Adipocyte (in vitro differentiated cells): ENCODE results near the gene RSPH1.

ENCODE experiments used
- DNase-seq: peaks from one replicate; pipeline ENCODE4 v3.0.0-alpha.2; 2015; ENCODE audit warnings: low read depth
- H3K27me3 ChIP-seq: replicated peaks from 2 replicates; pipeline ENCODE4 v1.7.0; 2013; ENCODE audit warnings: mild to moderate bottlenecking, low read length, moderate library complexity; ENCODE audit not compliant: control insufficient read depth, insufficient read depth
- H3K36me3 ChIP-seq: 2 replicates; pipeline ENCODE4 v1.7.0; 2013; ENCODE audit warnings: low read length, mild to moderate bottlenecking, moderate library complexity; ENCODE audit not compliant: control insufficient read depth, insufficient read depth, severe bottlenecking
- H3K4me1 ChIP-seq: 2 replicates; pipeline ENCODE4 v1.7.0; 2013; ENCODE audit warnings: mild to moderate bottlenecking, low read length, moderate library complexity; ENCODE audit not compliant: control insufficient read depth, insufficient read depth
- H3K4me3 ChIP-seq: 2 replicates; pipeline ENCODE4 v1.7.0; 2013; ENCODE audit warnings: mild to moderate bottlenecking, low read length, moderate library complexity
- H3K9ac ChIP-seq: 2 replicates; pipeline ENCODE4 v1.7.0; 2013; ENCODE audit warnings: mild to moderate bottlenecking, low read length, moderate library complexity
- H3K9me3 ChIP-seq: 2 replicates; pipeline ENCODE4 v1.7.0; 2013; ENCODE audit warnings: mild to moderate bottlenecking, low read length, moderate library complexity; ENCODE audit not compliant: control insufficient read depth

Gene RSPH1

DNA sequence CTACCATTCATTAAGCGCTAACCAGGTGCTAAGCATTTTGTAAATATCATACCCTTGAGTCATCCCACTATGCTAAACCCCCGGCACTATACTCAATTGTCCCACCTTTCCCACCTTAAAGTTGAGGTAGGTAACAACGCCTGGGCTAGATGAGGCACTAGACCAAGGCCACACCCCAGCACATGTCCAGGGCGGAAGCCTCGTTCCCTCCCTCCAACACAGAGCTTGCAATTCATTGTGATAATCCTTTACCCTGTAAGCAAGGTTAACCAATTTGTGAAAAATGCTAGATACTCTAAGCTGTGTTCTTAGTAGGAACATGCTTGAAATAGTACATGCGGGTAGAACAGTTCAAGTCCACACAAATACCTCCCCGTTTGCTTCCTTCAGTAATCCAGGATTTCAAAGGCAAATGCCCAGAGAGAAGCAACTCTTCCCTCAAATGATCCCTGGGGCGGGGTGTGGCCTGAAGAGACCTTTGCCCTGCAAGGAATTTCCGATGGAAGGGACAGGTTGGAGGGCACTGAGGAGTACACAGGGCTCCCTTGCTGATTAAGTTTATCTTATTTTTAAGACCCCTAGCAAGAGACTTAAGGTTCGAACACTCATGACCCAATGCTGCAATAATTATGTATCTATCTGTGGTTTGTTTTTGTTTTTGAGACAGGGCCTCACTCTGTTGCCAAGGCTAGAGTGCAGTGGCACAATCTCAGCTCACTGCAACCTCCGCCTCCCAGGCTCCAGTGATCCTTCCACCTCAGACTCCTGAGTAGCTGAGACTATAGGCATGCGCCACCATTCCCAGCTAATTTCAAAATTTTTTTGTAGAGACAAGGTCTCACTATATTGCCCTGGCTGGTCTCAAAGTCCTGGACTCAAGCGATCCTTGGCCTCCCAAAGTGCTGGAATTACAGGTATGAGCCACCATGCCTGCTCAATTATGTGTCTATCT is 2.6 kb downstream of the RSPH1 start:
- Histone ChIP-seq H3K4me3 (no peak overlapping the region), H3K36me3 (no peaks in the 10 kb centered on the region), H3K9ac (no peak overlapping the region), H3K4me1 (peaks cover 9% of the 10 kb centered on the region), H3K27me3 (peaks cover 8% of the 10 kb centered on the region), H3K9me3 (no peaks in the 10 kb centered on the region)
- no peak for DNase-seq

- no peak for DNase-seq
- H3K4me3 ChIP-seq = no peak overlapping the region
- peaks cover 9% of the 10 kb centered on the region for H3K4me1 ChIP-seq
- H3K27me3 ChIP-seq = peaks cover 9% of the 10 kb centered on the region
- H3K36me3 ChIP-seq = no peaks in the 10 kb centered on the region
- H3K9me3 ChIP-seq = no peaks in the 10 kb centered on the region
- no peak overlapping the region for H3K9ac ChIP-seq
Observed at GRCh38 chr21:42492201-42492600, 3.8 kb downstream of the RSPH1 start.

DNA sequence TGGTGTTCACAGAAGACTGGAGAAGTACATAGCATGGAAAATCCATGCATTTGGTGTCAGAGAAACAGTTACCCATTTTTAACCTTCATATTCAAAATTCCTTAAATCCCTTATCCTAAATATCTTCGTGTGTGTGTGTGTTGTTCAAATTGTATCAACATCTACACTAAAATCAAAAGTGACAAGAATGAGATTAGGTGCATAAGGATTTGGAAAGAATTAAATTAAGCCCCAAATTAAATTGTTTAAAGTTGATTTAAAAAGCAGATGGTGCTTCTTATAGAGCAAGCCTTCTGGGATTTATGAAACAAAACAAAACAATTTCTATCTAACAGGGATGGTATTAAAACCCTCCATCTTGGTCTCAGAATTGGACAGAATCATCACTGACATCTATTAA is 4.7 kb downstream of the RSPH1 start:
- Histone ChIP-seq H3K36me3 (no peaks in the 10 kb centered on the region), H3K9me3 (no peaks in the 10 kb centered on the region), H3K9ac (no peak overlapping the region), H3K4me3 (no peak overlapping the region), H3K27me3 (peaks cover 18% of the 10 kb centered on the region), H3K4me1 (peaks cover 4% of the 10 kb centered on the region)
- DNase-seq = no peak

DNA sequence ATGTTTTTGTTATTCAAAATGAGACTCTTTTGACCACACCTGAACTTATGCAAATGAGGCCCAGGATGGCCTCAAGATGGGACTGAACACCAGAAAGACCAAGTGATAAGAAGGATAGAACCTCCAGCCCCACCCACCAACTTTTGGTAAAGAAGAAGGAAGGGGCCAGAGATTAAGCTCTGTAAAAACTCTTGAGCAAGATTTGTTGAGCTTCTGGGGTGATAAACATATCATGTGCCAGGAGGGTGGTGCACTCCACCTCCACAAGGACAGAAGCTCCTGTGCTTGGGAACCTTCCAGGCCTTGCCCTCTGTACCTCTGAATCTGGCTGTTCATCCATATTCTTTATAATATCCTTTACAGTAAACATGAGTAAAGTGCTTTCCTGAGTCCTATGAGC is 5.3 kb downstream of the RSPH1 start:
- Histone ChIP-seq H3K4me1 (peaks cover 4% of the 10 kb centered on the region), H3K27me3 (peaks cover 24% of the 10 kb centered on the region), H3K9ac (no peak overlapping the region), H3K36me3 (no peaks in the 10 kb centered on the region), H3K4me3 (no peak overlapping the region), H3K9me3 (no peaks in the 10 kb centered on the region)
- no peak for DNase-seq

DNA sequence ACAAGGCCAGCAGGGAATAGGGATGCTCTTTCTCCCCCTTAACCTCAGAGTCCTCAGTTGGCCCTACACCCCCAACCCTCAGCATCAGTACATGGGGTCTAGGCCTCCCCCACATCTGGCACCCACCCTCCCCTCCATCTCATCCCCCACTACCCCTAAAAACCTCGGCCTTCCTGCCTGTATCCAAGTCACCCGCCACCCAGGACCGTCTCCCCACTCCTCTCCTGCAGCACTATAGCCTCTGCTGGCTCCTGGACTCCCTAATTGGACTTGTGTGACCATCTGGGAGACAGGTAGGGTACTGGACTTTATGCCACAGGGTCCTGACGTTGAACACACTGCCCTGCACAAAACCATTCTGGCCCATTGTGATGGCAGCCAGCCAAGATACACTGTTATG is 6.0 kb downstream of the RSPH1 start:
- no peak overlapping the region for H3K4me3 ChIP-seq
- H3K9ac ChIP-seq = no peak overlapping the region
- no peaks in the 10 kb centered on the region for H3K36me3 ChIP-seq
- H3K27me3 ChIP-seq = peaks cover 30% of the 10 kb centered on the region
- H3K9me3 ChIP-seq = no peaks in the 10 kb centered on the region
- DNase-seq = no peak
- no peaks in the 10 kb centered on the region for H3K4me1 ChIP-seq

DNA sequence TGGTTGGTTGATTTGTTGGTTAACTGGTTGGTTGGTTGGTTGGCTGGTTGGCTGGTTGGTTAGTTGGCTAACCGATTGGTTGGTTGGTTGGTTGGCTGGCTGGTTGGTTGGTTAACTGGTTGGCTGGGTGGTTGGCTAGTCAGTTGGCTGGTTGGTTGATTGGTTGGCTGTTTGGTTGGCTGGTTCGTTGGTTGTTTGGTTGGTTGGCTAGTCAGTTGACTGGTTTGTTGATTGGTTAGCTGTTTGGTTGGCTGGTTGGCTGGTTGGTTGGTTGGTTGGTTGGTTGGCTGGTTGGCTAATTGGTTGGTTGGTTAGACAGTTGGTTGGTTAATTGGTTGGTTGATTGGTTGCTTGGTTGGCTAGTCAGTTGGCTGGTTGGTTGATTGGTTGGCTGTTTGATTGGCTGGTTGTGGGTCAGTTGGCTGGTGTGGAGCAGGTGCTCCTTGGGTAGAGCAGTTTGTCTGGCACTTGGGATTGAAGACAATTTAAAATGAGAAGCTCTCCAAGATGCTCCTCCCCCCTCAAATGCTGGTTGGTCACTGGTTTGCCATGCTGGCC is 6.9 kb downstream of the RSPH1 start:
- Histone ChIP-seq H3K4me1 (no peaks in the 10 kb centered on the region), H3K36me3 (no peaks in the 10 kb centered on the region), H3K9me3 (no peaks in the 10 kb centered on the region), H3K27me3 (peaks cover 33% of the 10 kb centered on the region), H3K9ac (no peak overlapping the region), H3K4me3 (no peak overlapping the region)
- DNase-seq = no peak

DNA sequence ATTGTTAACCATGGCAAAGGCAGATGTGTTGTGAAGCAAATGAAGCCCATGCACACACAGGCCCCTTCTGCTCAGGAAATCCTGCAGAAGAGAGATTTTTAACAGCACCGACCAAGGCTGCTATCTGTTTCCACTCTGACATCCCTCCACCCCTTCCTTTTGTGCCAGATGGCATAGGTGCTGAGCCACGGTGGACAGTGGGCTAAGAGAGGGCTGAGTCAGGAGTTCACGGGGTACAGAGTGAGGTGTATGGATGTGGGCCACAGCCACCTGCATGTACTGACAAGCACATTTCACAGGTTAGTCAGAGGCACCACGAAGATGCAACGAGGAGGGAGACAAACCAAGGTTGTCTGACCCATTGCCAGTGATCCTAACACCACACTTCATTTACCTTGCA is 9.5 kb downstream of the RSPH1 start:
- no peak overlapping the region for H3K9ac ChIP-seq
- H3K4me1 ChIP-seq = no peaks in the 10 kb centered on the region
- H3K9me3 ChIP-seq = no peaks in the 10 kb centered on the region
- H3K27me3 ChIP-seq = peaks cover 32% of the 10 kb centered on the region
- DNase-seq = no peak
- no peaks in the 10 kb centered on the region for H3K36me3 ChIP-seq
- no peak overlapping the region for H3K4me3 ChIP-seq

DNA sequence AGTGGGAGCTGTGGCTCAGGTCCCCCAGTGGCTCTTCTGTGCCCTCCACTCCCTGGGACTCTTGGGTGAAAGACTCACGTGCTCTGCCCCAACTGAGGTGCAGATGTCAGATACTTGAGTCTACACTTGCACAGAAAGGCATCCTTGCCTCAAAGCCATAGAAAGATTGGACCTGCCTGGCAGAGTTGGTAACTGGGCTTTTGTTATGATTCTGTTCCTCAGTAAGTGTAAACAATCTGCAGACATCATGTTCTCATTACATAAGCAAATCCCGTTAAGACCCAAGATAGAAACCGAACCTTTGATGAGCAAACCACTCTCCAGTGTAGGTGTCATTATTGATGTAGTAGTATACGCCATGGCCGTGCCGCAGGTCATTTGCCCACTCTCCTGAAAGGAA is 10.0 kb downstream of the RSPH1 start:
- H3K36me3 ChIP-seq = no peaks in the 10 kb centered on the region
- no peak for DNase-seq
- peaks cover 37% of the 10 kb centered on the region for H3K27me3 ChIP-seq
- H3K9me3 ChIP-seq = no peaks in the 10 kb centered on the region
- no peak overlapping the region for H3K4me3 ChIP-seq
- H3K4me1 ChIP-seq = no peaks in the 10 kb centered on the region
- H3K9ac ChIP-seq = no peak overlapping the region

DNA sequence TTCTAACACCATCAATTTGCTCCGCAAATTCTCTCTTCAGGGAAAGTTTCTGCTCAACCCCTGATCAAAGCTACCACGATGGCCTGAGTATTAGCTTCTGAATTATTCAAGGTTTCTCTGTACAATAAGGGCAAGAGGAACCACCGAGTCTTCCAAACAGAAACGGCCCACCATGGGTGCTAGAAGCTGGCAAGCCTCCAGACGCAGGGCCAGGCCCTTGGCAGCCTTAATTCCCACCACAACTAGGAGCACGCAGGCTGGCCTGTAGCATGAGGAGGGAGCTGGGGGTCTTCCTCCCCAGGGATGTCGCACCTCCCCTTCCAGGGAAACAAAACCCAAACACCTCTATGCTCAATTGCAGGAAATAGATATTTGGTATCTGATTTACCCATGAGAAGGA is 11.1 kb downstream of the RSPH1 start:
- DNase-seq = no peak
- Histone ChIP-seq H3K4me3 (no peak overlapping the region), H3K4me1 (no peaks in the 10 kb centered on the region), H3K27me3 (peaks cover 32% of the 10 kb centered on the region), H3K36me3 (no peaks in the 10 kb centered on the region), H3K9ac (no peak overlapping the region), H3K9me3 (no peaks in the 10 kb centered on the region)

GRCh38 chr21:42481169-42481568 is 14.9 kb downstream of the RSPH1 start:
- Histone ChIP-seq H3K27me3 (peaks cover 29% of the 10 kb centered on the region), H3K9ac (no peak overlapping the region), H3K36me3 (no peaks in the 10 kb centered on the region), H3K4me3 (no peak overlapping the region), H3K4me1 (no peaks in the 10 kb centered on the region), H3K9me3 (no peaks in the 10 kb centered on the region)
- DNase-seq = no peak

GRCh38 chr21:42480736-42481135 is 15.3 kb downstream of the RSPH1 start:
- H3K4me3 ChIP-seq = no peak overlapping the region
- peaks cover 25% of the 10 kb centered on the region for H3K27me3 ChIP-seq
- H3K9me3 ChIP-seq = no peaks in the 10 kb centered on the region
- H3K4me1 ChIP-seq = no peaks in the 10 kb centered on the region
- no peak for DNase-seq
- no peak overlapping the region for H3K9ac ChIP-seq
- H3K36me3 ChIP-seq = no peaks in the 10 kb centered on the region
